Epidermal melanocyte (primary cell): ENCODE measurements around the gene NPHP3.

Experiments
- DNase-seq: peaks from one replicate; pipeline ENCODE4 v3.0.0; 2011; ENCODE audit warnings: low spot score; ENCODE audit not compliant: insufficient read length

NPHP3 gene

GRCh38 chr3:132690040-132690439 is 32.2 kb downstream of the NPHP3 start:
- DNase-seq: no peak

GRCh38 chr3:132682201-132682600 is 40.0 kb downstream of the NPHP3 start:
- no peak for DNase-seq

GRCh38 chr3:132681421-132681820 is 40.8 kb downstream of the NPHP3 start:
- DNase-seq: no peak

GRCh38 chr3:132679911-132680310 is 42.3 kb downstream of the NPHP3 start:
- no peak for DNase-seq

GRCh38 chr3:132675408-132675807 is 46.8 kb downstream of the NPHP3 start:
- DNase-seq: no peak

DNA sequence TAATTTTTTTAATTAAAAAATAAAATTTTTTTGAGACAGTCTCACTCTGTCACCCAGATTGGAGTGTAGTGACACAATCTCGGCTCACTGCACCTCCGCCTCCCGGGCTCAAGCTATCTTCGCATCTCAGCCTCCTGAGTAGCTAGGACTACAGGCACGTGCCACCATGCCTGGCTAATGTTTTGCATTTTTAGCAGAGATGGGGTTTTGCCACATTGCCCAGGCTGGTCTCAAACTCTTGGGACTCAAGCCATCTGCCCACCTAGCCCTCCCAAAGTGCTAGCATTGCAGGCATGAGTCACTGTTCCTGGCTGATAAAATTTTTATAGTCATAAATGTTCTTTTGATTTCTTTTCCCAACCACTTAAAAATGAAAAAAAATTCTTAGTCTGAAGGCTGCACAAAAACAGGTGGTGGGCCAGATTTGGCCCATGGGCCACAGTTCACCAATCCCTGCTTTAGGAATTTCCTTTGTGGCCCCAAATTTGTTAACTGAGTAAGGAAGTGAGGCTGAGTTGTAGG is 52.9 kb downstream of the NPHP3 start:
- DNase-seq: no peak

DNA sequence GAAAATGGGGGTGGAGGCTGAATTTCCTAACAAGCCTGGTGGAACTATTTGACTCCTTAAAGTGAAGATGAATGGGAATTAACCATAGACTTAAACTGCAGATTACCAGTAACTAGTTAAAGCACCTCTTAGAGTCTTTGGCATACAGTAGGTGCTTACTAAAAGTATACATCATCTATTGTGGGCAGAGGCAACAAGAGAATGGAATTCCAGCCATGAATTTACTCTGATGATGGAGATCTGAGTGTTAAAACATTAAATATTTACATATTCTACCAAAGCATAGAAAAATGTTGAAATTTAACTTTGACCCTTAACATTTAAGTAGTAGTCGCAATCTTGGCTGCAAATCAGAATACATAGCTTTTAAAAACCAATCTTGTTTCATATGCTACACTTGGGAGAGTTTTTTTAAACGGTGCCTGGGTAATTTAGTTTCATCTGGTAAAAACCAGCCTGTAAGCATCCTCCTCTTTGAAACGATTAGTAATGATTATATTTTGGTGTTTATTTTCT is 56.9 kb downstream of the NPHP3 start:
- no peak for DNase-seq

DNA sequence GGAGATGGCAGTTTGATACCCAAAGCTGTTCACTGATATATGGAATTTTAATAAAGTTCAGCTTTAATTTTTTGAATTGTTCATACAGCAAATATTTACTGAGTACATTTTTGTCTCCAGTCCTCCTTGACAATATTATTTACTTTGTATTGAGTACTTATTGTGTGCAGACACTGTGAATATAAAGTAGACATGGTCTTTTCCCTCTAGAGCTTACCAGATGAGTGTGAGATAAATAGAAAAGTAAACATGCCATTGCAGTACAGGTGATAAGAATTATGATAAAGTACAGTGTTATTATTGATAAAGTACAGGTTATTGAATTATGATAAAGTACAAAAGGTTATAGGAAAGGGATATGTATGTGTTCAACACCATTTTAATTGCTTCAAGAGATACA is 60.0 kb downstream of the NPHP3 start:
- DNase-seq: no peak

DNA sequence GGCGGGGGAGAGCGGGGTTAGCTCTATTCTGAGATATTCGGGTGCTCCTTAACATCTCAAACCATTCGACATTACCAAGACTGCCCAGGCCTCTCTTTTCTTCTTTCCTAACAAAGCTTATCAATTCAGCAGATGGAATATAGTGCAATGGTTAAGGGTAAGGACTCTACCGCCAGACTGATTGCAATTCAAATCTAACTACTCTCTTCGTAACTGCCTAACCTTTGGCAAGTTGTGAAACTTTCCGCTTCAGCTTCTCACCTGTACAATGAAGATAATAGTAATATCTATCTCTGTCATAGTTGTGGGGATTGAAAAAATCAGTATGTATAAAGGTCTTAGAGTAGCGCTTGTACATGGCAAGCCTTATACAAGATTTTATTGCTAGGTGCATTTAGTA is 61.1 kb downstream of the NPHP3 start:
- no peak for DNase-seq

GRCh38 chr3:132660811-132661070 is 61.5 kb downstream of the NPHP3 start:
- no peak for DNase-seq

DNA sequence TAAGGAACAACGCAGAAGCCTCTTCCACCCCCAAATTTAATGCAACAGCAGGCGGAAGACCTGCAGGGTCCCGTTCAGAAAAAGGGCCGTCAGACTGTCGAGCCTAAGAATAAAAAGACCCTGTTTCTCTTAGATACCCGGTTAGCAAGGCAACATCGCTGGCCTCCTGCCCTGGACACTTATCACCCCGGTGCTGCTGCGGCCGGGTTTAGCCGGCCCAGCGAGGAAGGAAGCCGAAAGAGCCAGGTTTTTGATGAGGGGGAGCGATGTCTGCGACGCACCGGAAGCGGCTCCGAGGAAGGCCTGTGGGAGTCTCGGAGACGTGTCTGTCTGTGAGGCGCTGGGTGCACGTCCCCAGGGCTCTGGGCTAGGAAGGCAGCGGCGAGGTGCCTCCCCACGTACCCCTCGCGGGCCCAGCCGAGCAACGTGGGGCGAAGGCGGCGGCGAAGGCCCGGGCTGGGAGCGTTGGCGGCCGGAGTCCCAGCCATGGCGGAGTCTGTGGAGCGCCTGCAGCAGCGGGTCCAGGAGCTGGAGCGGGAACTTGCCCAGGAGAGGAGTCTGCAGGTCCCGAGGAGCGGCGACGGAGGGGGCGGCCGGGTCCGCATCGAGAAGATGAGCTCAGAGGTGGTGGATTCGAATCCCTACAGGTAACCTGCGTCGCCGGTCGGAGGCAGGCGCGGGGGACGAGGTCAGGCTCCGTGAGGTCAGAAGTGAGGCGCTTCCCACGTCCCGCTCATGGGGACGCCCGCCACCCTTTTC is 62.0 kb downstream of the NPHP3 start, which contains the start of gene UBA5:
Gene UBA5, plus strand, starts transcription at position 278 of the 759 bp plus-strand sequence. Its CDS starts 209 bp downstream, at position 487.
- DNase-seq: peak; percentile 40

- peak; percentile 42 for DNase-seq
Measured at GRCh38 chr3:132659365-132660051, 62.7 kb downstream of the NPHP3 start, which contains the start of gene ACAD11. TSS of gene ACAD11 (minus strand) at chr3:132659809. CDS start at chr3:132659751, 58 bp downstream.

GRCh38 chr3:132659000-132659364 is 63.2 kb downstream of the NPHP3 start:
- DNase-seq: no peak

GRCh38 chr3:132657869-132658747 is 64.1 kb downstream of the NPHP3 start:
- no peak for DNase-seq

DNA sequence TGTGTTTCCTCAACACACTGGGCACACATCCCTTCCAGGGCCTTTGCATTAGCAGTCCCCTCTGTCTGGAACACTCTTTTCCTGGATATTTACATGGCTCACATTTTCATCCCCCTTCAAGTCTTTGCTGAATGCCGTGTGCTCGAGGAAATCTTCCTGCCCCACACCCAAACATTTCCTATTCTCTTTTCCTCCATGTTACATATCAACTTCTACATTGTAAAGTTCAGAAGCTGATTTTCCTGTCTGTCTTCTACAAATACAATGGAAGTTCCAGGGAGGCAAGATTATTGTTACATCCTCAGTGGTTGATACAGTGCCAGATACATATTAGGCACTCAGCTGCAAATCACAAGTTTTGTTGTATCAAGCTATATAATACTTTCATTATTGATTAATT is 66.7 kb downstream of the NPHP3 start:
- DNase-seq: no peak

DNA sequence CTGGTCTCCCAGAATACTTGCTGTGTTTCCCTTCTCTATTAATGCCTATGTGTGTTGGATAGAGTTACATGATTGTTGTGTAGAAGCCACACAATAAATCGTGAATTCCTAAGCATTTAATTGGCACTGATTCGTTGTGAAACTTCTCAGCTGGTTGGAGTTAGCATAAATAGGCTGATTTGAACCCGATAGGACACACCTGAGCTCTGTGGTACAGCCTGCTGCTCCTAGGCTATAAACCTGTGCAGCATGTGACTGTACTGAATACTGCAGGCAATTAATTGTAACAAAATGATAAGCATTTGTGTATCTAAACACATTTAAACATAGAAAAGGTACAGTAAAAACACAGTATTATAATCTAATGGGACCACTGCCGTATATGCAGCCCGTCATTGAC is 67.5 kb downstream of the NPHP3 start:
- DNase-seq: no peak

GRCh38 chr3:132654190-132654589 is 68.0 kb downstream of the NPHP3 start:
- no peak for DNase-seq

DNA sequence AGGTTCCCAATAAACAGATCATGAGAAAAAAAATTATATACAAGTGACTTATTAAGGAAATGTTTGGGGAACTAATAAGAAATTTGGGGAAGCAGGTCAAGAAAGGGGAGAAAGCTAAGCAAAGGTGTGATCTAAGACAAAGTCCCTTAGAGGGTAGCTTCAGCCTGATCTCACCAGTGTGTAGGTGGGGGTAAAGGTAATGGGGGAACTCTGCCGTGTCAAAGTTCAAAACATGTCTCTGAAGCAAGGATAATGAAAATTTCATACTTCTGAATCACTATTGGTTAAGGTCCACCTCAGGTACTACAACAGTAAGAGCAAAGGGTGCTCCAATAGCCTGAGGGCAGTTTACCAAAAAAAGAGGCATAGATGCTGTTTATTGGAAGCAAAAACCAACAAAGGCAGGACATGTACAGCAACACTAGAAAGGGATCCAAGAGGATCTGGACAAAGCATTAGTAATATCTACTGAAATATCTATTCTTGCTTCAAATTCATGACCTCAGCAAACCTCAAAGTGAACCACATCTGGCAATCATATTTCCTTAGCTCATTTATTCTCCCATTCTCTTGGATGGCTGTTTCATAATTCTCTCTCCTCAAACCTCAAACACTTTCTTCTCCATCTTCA is 69.5 kb downstream of the NPHP3 start:
- peak; percentile 23 for DNase-seq

- DNase-seq: no peak
Measured at GRCh38 chr3:132650153-132650552, 72.1 kb downstream of the NPHP3 start.

DNA sequence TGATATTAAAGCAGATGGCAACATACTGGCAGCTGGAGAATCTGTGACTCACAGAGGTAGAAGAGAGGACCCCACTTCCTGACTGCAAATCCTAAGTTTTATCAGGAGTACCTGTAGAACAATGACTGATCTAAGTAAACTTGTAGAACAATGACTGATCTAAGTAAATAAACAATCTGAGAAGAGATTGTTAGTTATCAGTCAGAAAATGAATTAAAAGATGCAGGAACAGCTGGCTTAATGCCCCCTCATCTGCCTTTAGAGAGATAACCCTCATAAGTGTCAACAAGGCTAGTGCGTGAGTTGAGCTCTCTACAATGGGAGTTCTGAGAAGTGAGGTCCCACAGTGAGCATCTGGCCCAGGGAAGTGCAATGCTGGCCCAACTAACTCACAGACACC is 77.2 kb downstream of the NPHP3 start:
- DNase-seq: no peak

- no peak for DNase-seq
Measured at GRCh38 chr3:132643366-132643765, 78.8 kb downstream of the NPHP3 start.
